Right hindlimb (tissue), 1 donor: ENCODE results near the gene VGF.

Experiments used
- DNase-seq: peaks from one replicate; pipeline ENCODE4 v3.0.0-alpha.2; 2018

VGF gene

DNA sequence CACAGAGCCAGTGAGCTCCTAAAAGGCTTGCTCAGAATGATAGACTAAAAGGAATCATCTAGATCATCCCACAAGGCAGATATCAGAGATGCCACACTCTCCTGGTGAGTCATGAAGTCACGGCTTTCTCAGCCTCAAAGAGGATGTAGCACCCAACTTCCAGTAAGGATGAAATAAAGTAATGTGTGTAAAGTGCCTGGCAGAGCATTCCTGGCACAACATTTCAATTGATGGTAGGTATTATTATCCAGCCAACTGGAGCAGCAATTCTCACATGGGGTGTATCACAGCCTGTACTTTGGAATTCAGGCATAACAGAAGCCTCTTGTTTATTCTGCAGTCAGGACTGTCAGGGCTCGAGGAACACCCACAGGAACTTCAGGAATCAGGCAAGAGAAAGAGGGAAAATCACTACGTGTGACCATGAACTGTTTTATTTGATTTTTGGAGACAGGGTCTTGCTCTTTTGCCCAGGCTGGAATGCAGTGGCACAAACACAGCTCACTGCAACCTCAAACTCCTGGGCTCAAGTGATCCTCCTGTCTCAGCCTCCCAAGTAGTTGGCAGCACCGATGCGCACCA lies 20.0 kb upstream of the VGF start:
- no peak for DNase-seq

DNA sequence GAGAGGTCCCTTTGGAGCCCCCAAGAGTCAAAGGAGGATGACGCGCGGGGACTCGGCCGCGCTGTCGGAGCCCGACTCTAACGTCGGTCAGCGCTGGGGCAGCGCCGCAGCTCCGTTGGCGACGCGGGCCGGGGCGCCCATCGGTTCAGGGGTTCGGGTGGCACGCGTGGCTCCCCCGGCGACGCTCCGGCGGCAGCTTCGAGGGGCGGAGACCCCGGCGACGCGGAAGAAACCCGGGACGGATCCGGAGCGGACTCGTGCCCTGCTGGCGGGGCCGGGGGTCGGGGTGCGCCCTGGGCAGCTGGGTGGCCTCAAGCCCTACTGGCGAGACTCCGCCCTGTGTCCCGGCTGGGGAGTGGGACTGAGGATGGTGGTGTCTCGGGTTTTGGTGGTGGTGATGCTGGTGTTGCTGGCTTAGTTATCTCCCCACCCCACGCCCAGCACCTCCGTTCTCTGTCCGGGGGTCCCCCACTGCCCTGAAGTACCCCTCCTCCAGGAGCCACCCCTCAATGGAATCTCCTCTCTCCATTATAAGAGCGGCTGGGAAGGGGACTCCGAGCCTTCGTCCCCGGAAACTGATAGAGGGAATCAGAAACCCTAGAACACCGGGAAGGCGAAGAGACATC lies 14.9 kb upstream of the VGF start, which contains the start of gene NAT16:
Gene NAT16, minus strand, starts transcription at position 164 of the 626 bp plus-strand sequence. CDS start 5,486 bp downstream, outside the sequence.
- no peak for DNase-seq

DNA sequence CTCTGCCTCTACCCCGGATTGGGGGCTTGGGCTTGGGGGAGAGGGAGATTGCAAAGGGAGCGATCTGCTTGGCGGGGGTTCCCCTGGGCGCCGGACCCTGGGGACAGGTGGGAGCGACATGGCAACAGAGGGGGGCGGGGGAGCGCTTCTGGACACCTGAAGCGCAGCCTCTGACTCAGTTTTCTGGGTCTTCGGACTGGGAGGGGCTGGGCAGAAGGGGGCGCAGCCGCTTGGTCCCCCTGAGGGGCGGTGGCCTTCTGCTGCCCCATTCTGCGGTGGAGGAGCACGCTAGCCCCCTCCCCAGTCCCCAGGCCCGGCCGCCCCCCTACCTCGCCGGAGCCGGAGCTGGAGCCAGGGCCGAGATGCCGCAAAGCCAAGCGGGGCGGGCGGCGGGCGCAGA lies 14.3 kb upstream of the VGF start:
- no peak for DNase-seq

DNA sequence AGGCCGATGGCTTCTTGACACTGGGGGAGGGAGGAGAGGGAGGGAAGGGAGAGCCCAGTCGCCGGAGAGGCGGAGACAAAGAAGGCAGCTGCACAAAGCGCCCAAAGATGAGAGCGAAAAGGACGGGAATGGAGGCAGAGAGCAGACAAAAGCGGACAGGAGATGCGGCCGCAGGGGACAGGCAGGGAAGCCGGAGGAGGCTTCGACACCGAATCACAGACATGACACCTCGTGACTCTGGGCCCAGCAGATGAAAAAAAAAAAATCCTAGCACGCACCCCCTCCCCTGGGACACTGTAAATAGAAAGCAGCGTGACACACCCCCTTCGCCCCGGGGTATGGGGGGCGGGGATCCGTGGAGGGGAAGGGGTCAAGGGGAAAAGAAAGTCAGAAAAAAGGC lies 13.7 kb upstream of the VGF start:
- no peak for DNase-seq

DNA sequence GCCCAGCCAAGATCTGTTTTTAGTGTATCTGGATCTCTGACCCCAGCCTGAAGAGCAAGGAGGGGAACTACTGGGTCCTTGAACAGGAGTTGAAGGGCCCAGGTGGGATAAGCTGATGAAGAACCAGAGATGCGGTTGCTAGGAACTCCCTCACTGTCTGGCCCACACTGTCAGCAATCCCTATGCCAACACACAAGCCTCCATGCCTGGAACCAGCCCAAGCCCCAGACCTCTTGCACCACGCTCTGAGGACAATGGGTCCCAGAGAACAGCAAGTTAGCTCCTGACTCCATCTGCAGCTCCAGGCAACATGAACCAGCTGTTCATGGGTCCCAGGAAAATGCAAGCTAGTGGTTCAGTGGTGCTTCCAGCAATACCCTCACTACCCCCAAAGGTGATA lies 12.3 kb upstream of the VGF start:
- no peak for DNase-seq

DNA sequence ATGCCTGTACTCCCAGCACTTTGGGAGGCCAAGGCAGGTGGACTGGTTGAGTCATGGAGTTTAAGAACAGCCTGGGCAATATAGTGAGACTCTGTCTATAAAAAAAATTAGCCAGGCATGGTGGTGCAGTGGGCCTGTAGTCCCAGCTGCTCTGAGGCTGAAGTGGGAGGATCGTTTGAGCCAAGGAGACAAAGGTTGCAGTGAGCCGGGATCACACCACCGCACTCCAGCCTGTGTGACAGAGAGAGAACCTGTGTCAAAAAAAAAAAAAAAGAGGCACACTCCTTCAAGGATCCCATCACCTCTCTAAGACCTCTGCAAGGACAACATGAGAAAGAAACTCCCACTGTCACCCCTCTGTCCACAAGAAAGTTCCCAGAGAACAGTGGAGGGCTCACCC lies 10.3 kb upstream of the VGF start:
- DNase-seq: no peak

DNA sequence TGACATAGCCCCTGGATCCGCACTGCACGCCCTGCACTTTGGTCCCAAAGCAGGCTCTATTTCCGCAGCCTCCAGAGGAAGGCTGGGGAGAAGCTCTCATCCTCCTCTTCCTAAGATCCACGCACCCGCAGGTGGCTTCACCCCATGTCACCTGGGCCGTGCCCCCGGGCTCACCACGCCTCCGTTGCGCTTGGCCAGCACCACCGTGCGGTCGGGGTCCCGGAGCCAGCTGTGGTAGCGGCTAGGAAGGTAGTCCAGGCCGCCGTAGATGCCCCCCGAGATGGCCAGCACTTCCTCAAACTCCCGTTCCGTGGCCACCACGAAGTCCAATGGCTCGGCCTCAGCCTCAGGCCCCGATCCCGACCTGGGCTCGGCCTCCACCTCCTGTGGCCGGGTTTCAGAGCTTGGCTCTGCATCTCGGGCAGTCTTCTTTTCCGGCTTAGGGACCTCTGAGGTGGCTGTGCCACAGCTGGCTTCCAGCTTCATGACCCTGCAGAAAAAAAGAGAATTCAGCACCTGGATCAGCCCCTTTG lies 9.0 kb upstream of the VGF start:
- DNase-seq: no peak

DNA sequence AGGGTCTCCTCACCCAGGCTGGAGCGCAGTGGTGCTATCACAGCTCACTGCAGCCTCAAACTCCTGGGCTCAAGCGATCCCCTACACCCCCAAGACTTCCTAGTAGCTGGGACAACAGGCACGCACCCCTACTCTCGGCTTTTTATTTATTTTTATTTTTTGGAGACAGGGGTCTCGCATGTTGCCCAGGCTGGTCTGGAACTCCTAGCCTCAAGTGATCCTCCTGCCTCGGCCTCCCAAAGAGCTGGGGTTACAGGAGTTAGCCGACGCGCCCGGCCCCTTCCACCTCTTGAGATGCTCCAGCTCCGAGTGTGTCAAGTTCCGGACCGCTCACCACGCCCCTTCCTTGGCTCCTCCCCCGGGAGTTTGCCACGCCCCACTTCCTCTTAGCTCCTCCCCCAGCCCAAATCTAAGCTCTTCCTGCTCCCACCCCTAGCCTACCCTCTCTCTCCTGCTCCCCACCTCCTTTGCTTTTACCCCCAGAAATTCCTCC lies 8.4 kb upstream of the VGF start:
- DNase-seq: no peak

DNA sequence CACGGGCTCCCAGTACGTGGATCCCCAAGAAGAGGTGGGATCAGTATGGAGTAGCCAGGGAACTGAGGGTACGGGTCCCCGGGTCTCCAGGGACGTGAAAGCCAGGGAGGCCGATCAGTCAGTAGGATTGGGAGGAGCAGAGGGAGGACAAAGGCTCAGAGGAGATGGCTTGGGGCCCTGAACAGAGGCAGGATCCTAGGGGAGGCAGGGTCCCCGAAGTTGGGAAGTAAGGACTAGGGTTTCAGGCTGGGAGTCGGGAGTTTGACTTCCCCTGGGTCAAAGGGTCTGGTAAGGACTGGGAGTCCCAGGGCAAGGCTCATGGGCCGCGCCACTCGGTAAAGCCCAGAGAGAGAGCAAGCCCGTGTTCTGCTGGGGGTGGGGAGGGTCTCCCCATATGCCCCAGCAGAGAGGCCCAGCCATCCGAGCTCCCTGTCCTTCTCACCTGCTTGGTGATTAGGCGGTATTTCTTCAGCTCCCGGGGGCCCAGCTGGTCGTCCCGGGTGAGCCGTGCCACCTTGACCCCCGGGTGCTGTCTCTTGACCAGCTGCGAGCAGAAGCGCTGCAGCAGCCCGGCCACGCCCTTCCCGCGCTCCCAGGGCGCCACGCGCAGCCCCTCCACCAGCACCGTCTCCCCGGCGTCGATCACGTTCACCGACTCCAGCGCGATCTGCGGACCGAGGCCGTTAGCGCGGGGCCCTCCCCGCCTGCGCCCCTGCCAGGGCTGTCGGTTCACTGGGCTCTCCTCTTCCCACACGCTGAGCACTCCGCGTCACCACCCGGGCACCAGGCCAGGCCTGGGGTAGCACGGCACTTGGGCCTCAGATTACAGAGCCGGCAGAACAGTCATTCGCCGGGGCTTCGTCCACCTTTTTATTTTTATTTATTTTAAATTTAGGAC lies 7.7 kb upstream of the VGF start:
- DNase-seq: peak; percentile 64

DNA sequence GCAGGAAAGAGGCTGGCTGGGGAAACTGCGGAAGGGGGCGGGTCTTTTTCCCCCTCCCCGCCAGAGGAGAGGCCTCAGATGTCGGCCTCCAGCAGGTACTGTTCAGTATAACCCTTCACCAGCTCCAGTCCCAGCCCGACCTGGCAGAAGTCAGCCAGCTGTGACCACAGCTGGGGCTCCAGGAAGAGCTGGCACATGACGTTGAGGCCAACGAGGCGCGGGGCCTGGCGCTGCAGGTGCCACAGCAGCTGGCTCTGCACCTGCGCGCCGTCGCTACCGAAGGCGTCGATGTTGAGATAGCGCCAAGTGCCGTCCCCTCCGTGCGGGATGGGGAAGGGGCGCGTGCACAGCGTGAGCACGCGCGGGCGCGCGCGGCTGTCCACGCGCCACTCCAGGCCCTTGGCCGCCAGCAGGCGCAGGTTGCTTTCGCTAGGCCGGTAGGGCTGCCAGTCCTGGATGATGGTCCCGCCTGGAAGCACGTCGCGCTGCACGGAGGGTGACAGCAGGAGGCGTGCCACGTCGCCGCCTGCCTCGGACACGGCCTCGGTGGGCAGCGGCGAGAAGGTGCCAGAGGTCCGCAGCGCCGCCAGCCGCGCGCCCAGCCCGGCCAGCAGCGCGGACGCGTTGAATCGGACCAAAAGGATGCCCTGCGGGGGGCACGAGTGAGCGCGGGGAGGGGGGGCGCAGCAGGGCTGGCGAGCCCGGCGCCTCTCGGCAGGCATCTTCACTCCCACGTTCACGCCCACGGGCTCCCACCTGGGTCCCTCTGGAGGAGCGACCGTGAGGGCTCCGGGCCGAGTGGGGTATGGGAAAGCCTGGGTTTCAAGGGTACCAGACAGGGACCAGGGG lies 6.9 kb upstream of the VGF start:
- no peak for DNase-seq

DNA sequence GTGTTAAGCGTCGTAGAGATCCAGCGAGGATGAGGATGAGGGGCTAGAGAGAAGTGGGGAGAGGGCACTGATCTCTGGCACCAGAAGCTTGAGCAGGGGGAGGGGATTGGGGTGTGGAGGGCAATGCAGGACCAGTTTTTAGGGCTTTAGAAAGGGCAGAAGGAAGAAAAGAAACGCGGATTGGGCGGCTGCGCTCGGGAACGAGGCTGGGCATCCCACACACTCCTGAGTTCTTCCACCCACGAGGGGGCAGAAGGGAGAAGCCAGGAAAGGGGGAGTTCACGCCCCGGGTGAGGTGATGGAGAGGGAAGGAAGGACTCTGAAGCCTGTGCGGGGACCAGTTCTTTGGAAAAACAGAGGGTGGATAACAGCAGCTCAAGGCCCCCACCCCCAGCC lies 6.1 kb upstream of the VGF start:
- no peak for DNase-seq

DNA sequence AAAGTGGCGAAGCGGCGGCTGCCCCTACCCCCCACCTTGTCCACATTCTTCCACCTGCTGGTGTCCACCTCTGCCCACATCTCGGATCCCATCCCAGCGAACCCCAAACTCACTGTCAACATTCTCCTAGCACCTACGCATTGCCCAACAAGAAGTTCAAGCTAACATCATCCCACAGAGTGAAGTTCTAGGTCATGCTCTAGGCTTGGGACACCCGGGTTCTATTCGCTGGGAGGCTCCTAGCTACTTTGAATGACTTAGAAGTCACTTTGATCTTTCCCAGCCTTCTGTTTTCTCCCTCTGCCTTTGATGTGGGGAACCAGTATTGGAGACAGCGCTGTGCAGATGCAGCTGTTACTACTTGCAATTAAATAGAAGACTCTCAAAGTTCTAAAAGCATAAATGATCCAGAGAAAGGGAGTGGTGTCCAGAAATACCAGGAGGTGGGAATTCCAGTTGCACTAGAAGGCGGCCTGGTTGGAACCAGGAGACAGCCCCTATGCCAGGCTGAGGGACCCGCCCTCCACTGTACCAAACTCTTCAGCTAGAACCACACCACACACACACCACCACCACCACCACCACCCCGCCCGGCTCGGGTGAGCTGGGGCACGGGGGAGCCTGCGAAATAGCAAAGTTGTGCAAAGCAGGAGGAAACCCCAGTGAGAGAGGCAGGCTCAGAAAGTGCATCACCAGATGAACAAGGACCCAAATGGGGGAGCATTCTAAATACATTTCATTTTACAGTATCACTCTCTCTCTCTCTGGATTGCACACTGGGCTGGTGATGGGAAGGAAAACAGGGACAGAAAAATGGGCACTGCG lies 5.5 kb upstream of the VGF start:
- no peak for DNase-seq

DNA sequence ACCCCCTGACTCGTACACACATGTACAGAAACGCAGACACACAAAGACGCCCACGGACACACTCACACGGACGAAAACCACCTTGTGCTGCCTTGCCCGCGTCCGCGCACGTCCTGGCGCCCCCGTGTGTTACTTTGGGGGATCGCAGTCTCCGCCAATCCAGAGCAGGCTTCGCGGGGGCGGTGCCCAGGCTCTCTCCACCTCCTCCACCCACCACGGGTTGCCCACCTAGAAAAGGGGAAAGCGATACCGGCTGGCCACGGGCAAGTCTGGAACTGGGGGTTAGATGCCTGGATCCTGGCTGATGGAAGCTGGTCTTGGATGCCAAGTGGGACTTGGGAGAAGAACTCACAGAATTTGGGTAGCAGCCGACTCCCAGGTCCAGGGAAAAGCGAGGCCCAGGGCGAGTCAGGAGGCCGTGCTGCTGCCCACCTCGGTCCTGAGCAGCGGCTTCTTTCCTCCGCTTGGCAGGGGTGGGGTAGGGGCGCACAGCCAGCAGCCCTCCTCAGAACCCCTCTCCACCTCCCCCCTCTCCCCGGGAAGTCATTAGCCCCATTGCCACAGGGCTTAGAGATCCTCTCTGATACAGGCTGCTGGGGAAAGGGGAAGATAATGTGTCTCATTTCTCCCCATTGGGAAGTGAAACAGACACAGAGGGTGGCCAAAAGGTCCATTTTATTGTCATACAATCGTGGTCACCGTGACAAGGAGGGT lies 4.6 kb upstream of the VGF start:
- DNase-seq: peak; percentile 70

DNA sequence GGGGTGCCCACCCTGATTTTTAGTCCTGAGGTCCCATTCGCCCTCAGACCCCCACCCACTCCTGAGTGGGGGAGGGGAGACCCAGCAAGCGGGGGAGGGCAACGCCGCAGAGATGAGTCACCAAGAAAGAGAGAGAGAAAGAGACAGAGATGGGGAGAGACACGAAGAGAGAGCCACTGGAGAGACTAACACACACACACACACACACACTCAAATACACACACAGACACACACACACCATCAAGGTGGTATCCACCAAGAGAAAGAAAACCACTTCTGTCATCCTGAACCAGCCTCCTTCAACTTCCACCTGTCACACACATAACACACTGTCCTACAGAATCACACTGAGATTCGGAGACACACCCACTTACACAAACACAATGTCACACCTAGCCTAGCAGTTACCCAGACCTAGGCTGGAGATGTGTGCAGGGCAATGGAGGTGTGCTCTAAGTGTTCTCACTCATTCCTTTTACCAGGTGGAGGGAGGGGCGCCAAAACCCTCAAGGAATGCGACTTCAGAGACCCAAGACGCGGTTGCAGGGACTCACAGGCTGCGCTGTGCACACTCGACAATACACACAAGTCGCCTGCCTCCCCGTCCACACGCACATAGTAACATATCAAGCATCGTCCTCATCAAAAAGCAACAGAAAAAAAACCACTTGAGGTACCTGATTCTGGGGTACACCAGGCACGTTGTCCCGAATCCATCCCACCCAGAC lies 3.9 kb upstream of the VGF start:
- DNase-seq: no peak

DNA sequence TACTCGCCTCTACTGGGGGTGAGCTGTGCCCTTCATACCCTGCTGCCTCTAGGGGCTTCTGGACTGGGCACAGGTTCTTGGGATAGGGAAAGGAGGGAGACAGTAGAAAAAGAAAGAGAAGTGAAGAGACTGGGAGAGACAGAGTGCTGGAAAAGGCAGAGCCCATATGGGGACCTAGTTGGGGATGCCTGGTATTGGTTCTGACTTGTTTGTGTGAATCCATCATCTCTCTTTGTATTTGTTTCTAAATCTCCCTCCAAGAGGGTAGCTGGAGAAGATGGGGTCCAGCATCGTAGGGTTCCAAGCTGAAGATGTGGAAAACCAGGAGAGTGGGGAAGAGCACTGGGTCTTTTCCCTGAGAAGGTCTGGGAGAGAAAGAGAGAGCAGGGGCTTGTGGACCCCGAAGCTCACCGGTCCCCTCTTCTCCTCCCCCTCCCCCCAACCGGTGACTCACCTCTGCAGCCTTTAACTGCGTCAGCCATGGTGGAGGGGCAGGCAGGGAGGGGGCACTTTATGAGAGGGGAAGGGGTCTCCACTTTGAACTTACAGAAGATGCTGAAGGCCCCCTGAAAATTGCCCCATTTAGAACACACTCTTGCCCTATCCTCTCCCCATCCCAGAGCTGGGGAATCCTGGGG lies 3.2 kb upstream of the VGF start:
- no peak for DNase-seq

DNA sequence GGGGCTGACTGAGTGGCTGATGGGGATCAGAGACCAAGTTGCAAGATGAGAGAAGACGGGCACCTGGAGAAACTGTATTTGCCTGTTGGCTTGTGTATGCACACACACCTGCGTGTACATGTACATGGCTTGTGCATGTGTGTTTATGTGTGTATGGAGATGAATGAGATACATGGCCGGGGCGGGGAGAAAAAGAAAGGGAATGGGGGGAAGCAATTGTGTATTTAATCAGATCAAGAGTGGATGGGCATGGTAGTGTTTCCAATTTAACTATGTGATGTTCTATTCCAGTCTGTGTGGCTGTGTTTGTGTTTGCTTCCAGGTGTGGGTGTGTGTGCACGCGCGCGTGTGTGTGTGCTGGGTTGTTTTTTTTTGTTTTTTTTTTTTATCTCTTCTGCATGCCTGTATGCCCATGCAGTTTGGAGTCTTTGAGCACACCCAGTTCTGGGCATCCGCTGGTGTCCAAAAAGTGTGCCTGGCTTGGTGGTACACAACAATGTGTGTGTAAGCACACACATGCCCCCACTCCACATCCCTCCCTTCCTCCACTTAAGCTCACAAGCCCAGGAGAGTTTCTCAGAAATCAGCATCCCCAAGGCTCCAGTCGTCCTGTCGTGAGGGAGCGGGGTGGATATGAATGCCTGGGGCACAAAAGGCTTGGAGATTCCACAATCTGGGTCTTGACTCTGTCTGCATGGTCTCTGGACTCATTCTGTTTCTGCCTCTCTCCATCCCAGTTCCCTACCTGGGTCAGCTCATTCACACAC lies 2.5 kb upstream of the VGF start:
- no peak for DNase-seq

DNA sequence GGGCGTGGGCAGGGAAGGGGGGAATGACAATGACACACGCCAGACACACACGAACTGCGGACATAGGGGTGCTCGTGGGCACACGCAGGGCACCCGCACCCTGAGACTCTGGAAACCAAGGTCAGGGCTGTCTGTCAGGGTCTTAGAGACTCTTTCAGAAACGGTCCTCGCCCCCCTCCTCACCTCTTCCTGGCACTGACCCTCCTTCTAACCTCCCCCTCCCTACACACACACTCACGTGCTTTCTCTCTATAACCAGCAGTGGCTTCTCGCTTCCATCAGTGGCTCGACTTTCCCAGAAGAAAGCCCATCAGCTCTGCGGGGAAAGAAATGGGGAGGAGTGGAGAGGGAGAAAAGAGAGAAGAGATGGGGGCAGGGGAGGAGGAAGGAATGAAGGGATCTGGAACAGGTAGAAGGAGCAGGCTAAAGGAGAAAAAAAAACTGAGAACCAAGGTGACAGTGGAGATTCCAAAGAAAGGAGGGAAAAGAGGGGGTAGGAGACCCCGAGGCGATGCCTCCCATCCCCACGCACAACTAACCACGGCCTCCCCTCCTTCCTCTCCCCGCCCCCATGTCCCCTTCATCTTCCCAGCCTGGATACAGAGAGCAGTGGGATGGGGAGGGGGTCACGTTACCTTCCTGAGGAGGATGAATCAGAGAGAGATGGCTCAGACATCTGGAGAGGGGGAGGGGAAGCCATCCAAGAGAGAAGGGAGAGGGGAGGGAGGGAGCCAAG lies 1.7 kb upstream of the VGF start:
- no peak for DNase-seq

DNA sequence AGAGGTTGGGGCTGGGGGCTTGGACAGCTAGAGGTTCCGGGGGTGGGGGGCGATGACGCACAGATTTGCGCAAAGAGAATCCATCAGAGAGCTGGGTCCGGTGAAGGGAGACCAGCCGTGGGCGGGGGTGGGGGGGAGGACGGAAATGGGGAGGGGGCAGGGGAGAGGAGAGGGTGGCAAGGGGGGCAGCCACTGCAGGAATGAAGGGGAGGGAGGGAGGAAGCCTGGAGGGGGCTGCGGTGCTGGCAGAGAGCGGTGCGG lies 1.2 kb upstream of the VGF start:
- no peak for DNase-seq
